ENCODE data around the gene MYO1D. TPM values are rescaled to one million over a fixed set of nuclear protein-coding genes. Genes with fewer than 3 reads are reported as not detected.
A peak's percentile ranks its signal among the peaks of the same experiment; 100 is the strongest.

MYO1D gene
- total RNA-seq, 1 experiment from 2014 or later, result 206 TPM

DNA sequence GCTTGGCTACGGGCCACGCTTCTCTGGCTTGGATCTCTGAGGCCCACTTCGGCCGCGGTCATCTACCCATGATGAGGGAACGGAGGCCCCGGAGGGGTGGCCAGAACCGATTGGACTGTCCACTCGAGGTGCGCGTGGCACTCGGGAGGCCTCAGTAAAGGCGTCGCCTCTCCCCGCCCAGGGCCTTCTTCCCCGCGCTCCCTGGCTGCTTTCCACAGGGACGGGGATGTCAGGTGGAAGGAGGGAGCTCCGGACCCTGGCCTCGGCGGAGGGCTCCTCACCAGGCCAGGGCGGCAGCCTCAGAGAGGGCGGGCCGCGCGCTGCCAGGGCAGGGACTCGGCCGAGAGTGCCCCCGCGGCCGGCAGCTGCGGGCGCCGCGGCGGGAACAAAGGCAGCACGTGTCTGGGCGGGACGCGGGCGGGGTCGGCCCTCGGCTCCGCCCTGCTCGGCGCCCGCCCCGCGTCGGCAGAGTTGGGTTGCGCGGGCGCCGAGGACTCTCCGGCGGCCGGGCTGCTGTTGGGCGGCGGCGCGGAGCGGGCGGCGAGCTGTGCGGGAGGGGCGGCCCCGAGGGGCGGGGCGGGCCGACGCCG lies 390.7 kb downstream of the MYO1D start:
- peak overlapping the region; percentile 77 for H3K4me3 ChIP-seq (ENCODE audit: low read depth, low read length)
- Mint-ChIP-seq H3K4me1 (ENCODE audit: low read depth, unreplicated experiment) (peaks cover 24% of the 10 kb centered on the region), H3K27me3 (ENCODE audit: insufficient read depth, unreplicated experiment) (no peaks in the 10 kb centered on the region), H3K36me3 (ENCODE audit: insufficient read depth, unreplicated experiment) (peaks cover 75% of the 10 kb centered on the region), H3K4me3 (ENCODE audit: unreplicated experiment) (peak overlapping the region; percentile 88), H3K27ac (ENCODE audit: unreplicated experiment) (peak overlapping the region; percentile 89), H3K9me3 (ENCODE audit: unreplicated experiment) (no peaks in the 10 kb centered on the region)
- CTCF ChIA-PET, result interaction anchor here (0.6 to 2.1 kb wide), 4 partner anchors 42 to 423 kb away, joined by 3 to 8 read pairs (median 3); partner anchors contain the start of gene PSMD11
- peak; percentile 78 to 88 for DNase-seq
- BruUV-seq (replicated peaks), result no TSS peak
- intact Hi-C loops (cut with micrococcal nuclease; ENCODE audit: unreplicated experiment), result no loop called here
- H3K4me1 ChIP-seq, result peaks cover 18% of the 10 kb centered on the region
- no peaks in the 10 kb centered on the region for H3K27me3 ChIP-seq (replicated peaks; ENCODE audit: control insufficient read depth, insufficient read depth, low read length)
- no peak for TF ChIP-seq CTCF (IDR thresholded peaks at IDR 0.05; ENCODE audit: insufficient read depth in 1 of 2, low read depth in 1 of 2, low read length in 1 of 2, severe bottlenecking in 1 of 2, unreplicated experiment in 1 of 2)
- POLR2A ChIA-PET, result interaction anchor here (0.6 to 1.3 kb wide), 3 partner anchors 42 to 468 kb away, joined by 5 to 10 read pairs (median 7); partner anchors contain the start of gene PSMD11
- H3K9me3 ChIP-seq, result no peaks in the 10 kb centered on the region
- no peaks in the 10 kb centered on the region for H3K36me3 ChIP-seq (ENCODE audit: control insufficient read depth, insufficient read depth, low read length)

- no peaks in the 10 kb centered on the region for H3K27me3 ChIP-seq (replicated peaks; ENCODE audit: control insufficient read depth, insufficient read depth, low read length)
- intact Hi-C loops (cut with micrococcal nuclease; ENCODE audit: unreplicated experiment), result no loop called here
- no peak for TF ChIP-seq CTCF (IDR thresholded peaks at IDR 0.05; ENCODE audit: insufficient read depth in 1 of 2, low read depth in 1 of 2, low read length in 1 of 2, severe bottlenecking in 1 of 2, unreplicated experiment in 1 of 2)
- no peak for DNase-seq
- ChIA-PET POLR2A (no interaction called here), CTCF (interaction anchor here (0.7 kb wide), 1 partner anchor 23 kb away, joined by 4 read pairs; no protein-coding TSS in a partner anchor)
- Mint-ChIP-seq H3K4me3 (ENCODE audit: unreplicated experiment) (peak overlapping the region; percentile 88), H3K4me1 (ENCODE audit: low read depth, unreplicated experiment) (peaks cover 24% of the 10 kb centered on the region), H3K9me3 (ENCODE audit: unreplicated experiment) (no peaks in the 10 kb centered on the region), H3K36me3 (ENCODE audit: insufficient read depth, unreplicated experiment) (peaks cover 80% of the 10 kb centered on the region), H3K27ac (ENCODE audit: unreplicated experiment) (peak overlapping the region; percentile 89), H3K27me3 (ENCODE audit: insufficient read depth, unreplicated experiment) (no peaks in the 10 kb centered on the region)
- H3K36me3 ChIP-seq (ENCODE audit: control insufficient read depth, insufficient read depth, low read length), result no peaks in the 10 kb centered on the region
- H3K9me3 ChIP-seq, result no peaks in the 10 kb centered on the region
- BruUV-seq (replicated peaks), result TSS peak; percentile 78
- H3K4me1 ChIP-seq, result peaks cover 18% of the 10 kb centered on the region
- H3K4me3 ChIP-seq (ENCODE audit: low read depth, low read length), result peak overlapping the region; percentile 77
Observed at GRCh38 chr17:32485261-32486110, 391.4 kb downstream of the MYO1D start.

DNA sequence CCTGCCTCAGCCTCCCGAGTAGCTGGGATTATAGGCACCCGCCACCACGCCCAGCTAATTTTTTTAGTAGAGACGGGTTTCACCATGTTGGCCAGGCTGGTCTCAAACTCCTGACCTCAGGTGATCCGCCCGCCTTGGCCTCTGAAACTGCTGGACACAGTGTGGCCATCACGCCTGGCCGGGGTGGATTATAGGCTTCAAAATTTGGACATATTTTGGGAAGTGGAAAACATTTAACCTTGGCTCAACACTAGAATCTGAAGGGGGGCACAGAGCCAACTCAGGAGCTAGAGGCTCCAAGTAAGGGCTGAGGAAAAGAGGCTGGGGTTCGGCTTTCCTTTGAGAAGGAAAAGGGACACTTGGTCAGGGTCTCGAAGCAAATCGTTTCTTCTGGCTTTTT lies 392.3 kb downstream of the MYO1D start:
- peaks cover 2% of the 10 kb centered on the region; the same call in 1 of the 2 replicates for H3K36me3 ChIP-seq (ENCODE audit: control insufficient read depth, insufficient read depth, low read length)
- intact Hi-C loops (cut with micrococcal nuclease; ENCODE audit: unreplicated experiment), result no loop called here
- no peak for DNase-seq

More for the DNA sequence above, 392.3 kb downstream of the MYO1D start:
- Mint-ChIP-seq H3K27ac (ENCODE audit: unreplicated experiment) (peak overlapping the region; percentile 89), H3K4me3 (ENCODE audit: unreplicated experiment) (peak overlapping the region; percentile 58), H3K9me3 (ENCODE audit: unreplicated experiment) (no peaks in the 10 kb centered on the region), H3K4me1 (ENCODE audit: low read depth, unreplicated experiment) (peaks cover 24% of the 10 kb centered on the region), H3K36me3 (ENCODE audit: insufficient read depth, unreplicated experiment) (peaks cover 81% of the 10 kb centered on the region), H3K27me3 (ENCODE audit: insufficient read depth, unreplicated experiment) (no peaks in the 10 kb centered on the region)
- POLR2A ChIA-PET, result interaction anchor here (0.6 kb wide), 1 partner anchor 279 kb away, joined by 13 read pairs; no protein-coding TSS in a partner anchor
- Histone ChIP-seq H3K9me3 (no peaks in the 10 kb centered on the region), H3K4me1 (peaks cover 18% of the 10 kb centered on the region), H3K4me3 (ENCODE audit: low read depth, low read length) (no peak overlapping the region), H3K27me3 (replicated peaks; ENCODE audit: control insufficient read depth, insufficient read depth, low read length) (no peaks in the 10 kb centered on the region)
- TF ChIP-seq CTCF (IDR thresholded peaks at IDR 0.05; ENCODE audit: insufficient read depth in 1 of 2, low read depth in 1 of 2, low read length in 1 of 2, severe bottlenecking in 1 of 2, unreplicated experiment in 1 of 2), result no peak
- no TSS peak for BruUV-seq (replicated peaks)
- CTCF ChIA-PET, result interaction anchor here (0.7 to 1.7 kb wide), 2 partner anchors 22 to 40 kb away, joined by 4 to 7 read pairs; partner anchors contain the start of gene PSMD11
